HEK293 (cell line): Measurements from ENCODE around the gene SLC51B.
"Not testable (repeated sequence)": the region's sequence is repeated elsewhere in the genome, so short reads cannot be mapped to it uniquely, and the experiment has no call there.

Experiments
- CTCF ChIA-PET: fragments of 350-600 bp; formaldehyde crosslinking; extraction: SDS; loops from one replicate; lab custom pipeline; 2021; ENCODE audit warnings: antibody characterized with exemption; lab: Yijun Ruan, JAX
- POLR2A ChIA-PET: fragments of 300-600 bp; formaldehyde crosslinking; extraction: SDS; loops from one replicate; lab custom pipeline; 2020; ENCODE audit warnings: antibody characterized with exemption, inconsistent platforms; lab: Yijun Ruan, JAX
- H3K27ac ChIP-seq: fragments of 200-500 bp; sonication (Bioruptor generic); 2 replicates; pipeline ENCODE4 v1.5.1; 2014; ENCODE audit warnings: low read depth, low read length, control low read depth, inconsistent platforms; ENCODE audit errors: extremely low read depth
- H3K36me3 ChIP-seq, 2 experiments: fragments of 200-500 bp in 1 of 2; sonication (Bioruptor generic) in 1 of 2; 1 replicate in 1 of 2; 2 replicates in 1 of 2; pipeline ENCODE4 v1.5.1; 2014 to 2017; ENCODE audit warnings: inconsistent platforms in 2 of 2, low read length in 2 of 2; ENCODE audit not compliant: control insufficient read depth in 2 of 2, insufficient read depth in 1 of 2
- H3K4me1 ChIP-seq: fragments of 200-500 bp; sonication (Bioruptor generic); 2 replicates; pipeline ENCODE4 v1.5.1; 2014; ENCODE audit warnings: mild to moderate bottlenecking, low read length, inconsistent platforms; ENCODE audit not compliant: control insufficient read depth, insufficient read depth
- H3K4me3 ChIP-seq: 2 replicates; pipeline ENCODE4 v1.5.1; 2011; ENCODE audit warnings: low read depth, mild to moderate bottlenecking, control low read depth, low read length, moderate library complexity
- H3K9me3 ChIP-seq: fragments of 200-500 bp; sonication (Bioruptor generic); 2 replicates; pipeline ENCODE4 v1.5.1; 2014; ENCODE audit warnings: low read depth, low read length, inconsistent platforms; ENCODE audit not compliant: control insufficient read depth, insufficient read depth
- EGR2 ChIP-seq: fragments of 450-650 bp; formaldehyde crosslinking; IDR thresholded peaks from 2 replicates; pipeline ENCODE4 v1.5.1; 2016; ENCODE audit warnings: low read depth, missing biosample characterization, missing genetic modification characterization
- PRDM2 ChIP-seq: fragments of 450-650 bp; formaldehyde crosslinking; IDR thresholded peaks from 2 replicates; pipeline ENCODE4 v1.5.1; 2016; ENCODE audit warnings: missing biosample characterization, missing genetic modification characterization, borderline replicate concordance
- REPIN1 ChIP-seq: fragments of 450-650 bp; formaldehyde crosslinking; IDR thresholded peaks from 2 replicates; pipeline ENCODE4 v1.5.1; 2017; ENCODE audit warnings: missing biosample characterization, missing genetic modification characterization, low read depth
- SP2 ChIP-seq: fragments of 450-650 bp; formaldehyde crosslinking; IDR thresholded peaks from 2 replicates; pipeline ENCODE4 v1.5.1; 2016; ENCODE audit warnings: missing biosample characterization, missing genetic modification characterization
- ZBTB26 ChIP-seq: fragments of 450-650 bp; formaldehyde crosslinking; optimal IDR thresholded peaks from 2 replicates; pipeline ENCODE3; 2016; ENCODE audit warnings: missing biosample characterization, mild to moderate bottlenecking, missing genetic modification characterization
- ZEB2 ChIP-seq: fragments of 450-650 bp; formaldehyde crosslinking; IDR thresholded peaks from 2 replicates; pipeline ENCODE4 v1.5.1; 2016; ENCODE audit warnings: missing biosample characterization, missing genetic modification characterization
- ZFHX2 ChIP-seq: fragments of 450-650 bp; formaldehyde crosslinking; conservative IDR thresholded peaks from 2 replicates; pipeline ENCODE4 v1.5.1; 2016; ENCODE audit warnings: missing biosample characterization, missing genetic modification characterization
- ZNF24 ChIP-seq: fragments of 450-650 bp; formaldehyde crosslinking; IDR thresholded peaks from 2 replicates; pipeline ENCODE4 v1.5.1; 2016; ENCODE audit warnings: missing biosample characterization, missing genetic modification characterization
- ZNF311 ChIP-seq: fragments of 450-650 bp; formaldehyde crosslinking; IDR thresholded peaks from 2 replicates; pipeline ENCODE4 v1.5.1; 2017; ENCODE audit warnings: missing biosample characterization, missing genetic modification characterization, borderline replicate concordance
- ZNF335 ChIP-seq: fragments of 450-650 bp; formaldehyde crosslinking; conservative IDR thresholded peaks from 2 replicates; pipeline ENCODE4 v1.5.1; 2016; ENCODE audit warnings: missing biosample characterization, missing genetic modification characterization
- ZNF398 ChIP-seq: fragments of 450-650 bp; formaldehyde crosslinking; IDR thresholded peaks from 2 replicates; pipeline ENCODE4 v1.5.1; 2017; ENCODE audit warnings: missing biosample characterization, missing genetic modification characterization
- ZNF404 ChIP-seq: fragments of 450-650 bp; formaldehyde crosslinking; IDR thresholded peaks from 2 replicates; pipeline ENCODE4 v1.5.1; 2017; ENCODE audit warnings: missing biosample characterization, missing genetic modification characterization
- ZNF624 ChIP-seq: fragments of 450-650 bp; formaldehyde crosslinking; IDR thresholded peaks from 2 replicates; pipeline ENCODE4 v1.5.1; 2017; ENCODE audit warnings: missing biosample characterization, missing genetic modification characterization
- ZNF629 ChIP-seq: fragments of 450-650 bp; formaldehyde crosslinking; IDR thresholded peaks from 2 replicates; pipeline ENCODE4 v1.5.1; 2017; ENCODE audit warnings: missing biosample characterization, missing genetic modification characterization
- ZNF701 ChIP-seq: fragments of 450-650 bp; formaldehyde crosslinking; IDR thresholded peaks from 2 replicates; pipeline ENCODE4 v1.5.1; 2016; ENCODE audit warnings: missing biosample characterization, missing genetic modification characterization
- ZNF747 ChIP-seq: fragments of 450-650 bp; formaldehyde crosslinking; IDR thresholded peaks from 2 replicates; pipeline ENCODE4 v1.5.1; 2016; ENCODE audit warnings: missing biosample characterization, missing genetic modification characterization
- ZNF785 ChIP-seq: fragments of 450-650 bp; formaldehyde crosslinking; IDR thresholded peaks from 2 replicates; pipeline ENCODE4 v1.5.1; 2016; ENCODE audit warnings: missing biosample characterization, missing genetic modification characterization
- ZNF791 ChIP-seq: fragments of 450-650 bp; formaldehyde crosslinking; IDR thresholded peaks from 2 replicates; pipeline ENCODE4 v1.5.1; 2016; ENCODE audit warnings: missing biosample characterization, missing genetic modification characterization
- ZNF792 ChIP-seq: fragments of 450-650 bp; formaldehyde crosslinking; IDR thresholded peaks from 2 replicates; pipeline ENCODE4 v1.5.1; 2016; ENCODE audit warnings: missing biosample characterization, missing genetic modification characterization
- ZSCAN23 ChIP-seq: fragments of 450-650 bp; formaldehyde crosslinking; IDR thresholded peaks from 2 replicates; pipeline ENCODE4 v1.5.1; 2016; ENCODE audit warnings: missing biosample characterization, missing genetic modification characterization

Gene SLC51B

GRCh38 chr15:65042776-65043327 is 2.3 kb upstream of the SLC51B start:
- H3K36me3 ChIP-seq, result no peaks in the 10 kb centered on the region
- no peak overlapping the region for H3K4me3 ChIP-seq
- ChIA-PET CTCF (interaction anchor here (0.8 to 2.5 kb wide), 5 partner anchors 9 to 231 kb away, joined by 4 to 10 read pairs (median 5); no protein-coding TSS in a partner anchor), POLR2A (no interaction called here)
- TF ChIP-seq ZNF335 (tag by site-specific recombination) (peak; percentile 47), ZNF701 (tag by site-specific recombination) (no peak)
- H3K9me3 ChIP-seq, result no peaks in the 10 kb centered on the region
- H3K4me1 ChIP-seq, result no peaks in the 10 kb centered on the region
- no peak overlapping the region for H3K27ac ChIP-seq

- H3K27ac ChIP-seq, H3K36me3 ChIP-seq, H3K9me3 ChIP-seq, H3K4me3 ChIP-seq, POLR2A ChIA-PET, H3K4me1 ChIP-seq: not testable (repeated sequence)
- TF ChIP-seq ZFHX2, result peak; percentile 85
- TF ChIP-seq EGR2 (tag by site-specific recombination), result peak; percentile 67; the same call in 1 of the 2 replicates
- TF ChIP-seq ZNF629 (tag by site-specific recombination), result peak; percentile 60
- CTCF ChIA-PET, result interaction anchor here (0.7 to 2.5 kb wide), 4 partner anchors 11 to 314 kb away, joined by 3 to 10 read pairs (median 3); no protein-coding TSS in a partner anchor
Observed at GRCh38 chr15:65044218-65044617, 969 bp upstream of the SLC51B start.

GRCh38 chr15:65048241-65048640 is 3.1 kb downstream of the SLC51B start:
- no peaks in the 10 kb centered on the region for H3K36me3 ChIP-seq
- CTCF ChIA-PET, result interaction anchor here (1.0 kb wide), 1 partner anchor 53 kb away, joined by 4 read pairs; no protein-coding TSS in a partner anchor
- POLR2A ChIA-PET, result no interaction called here
- no peaks in the 10 kb centered on the region for H3K9me3 ChIP-seq
- no peak overlapping the region for H3K4me3 ChIP-seq
- H3K4me1 ChIP-seq, result no peaks in the 10 kb centered on the region
- H3K27ac ChIP-seq, result no peak overlapping the region
- TF ChIP-seq ZEB2 (tag by site-specific recombination) (no peak), ZNF404 (tag by site-specific recombination) (0 out of 2 replicates have a peak, but pooled peaks have one; percentile 58), ZNF624 (tag by site-specific recombination) (no peak), ZNF311 (no peak), ZNF791 (tag by site-specific recombination) (no peak)

GRCh38 chr15:65049418-65049840 is 4.2 kb downstream of the SLC51B start:
- CTCF ChIA-PET, result no interaction called here
- Histone ChIP-seq H3K4me3 (no peak overlapping the region), H3K9me3 (no peaks in the 10 kb centered on the region), H3K27ac (no peak overlapping the region), H3K4me1 (no peaks in the 10 kb centered on the region), H3K36me3 (no peaks in the 10 kb centered on the region)
- POLR2A ChIA-PET, result no interaction called here
- TF ChIP-seq ZSCAN23 (tag by site-specific recombination) (no peak), ZFHX2 (peak; percentile 84), ZNF24 (no peak), ZNF785 (no peak), PRDM2 (tag by site-specific recombination) (no peak), ZBTB26 (tag by site-specific recombination) (peak; percentile 24), ZNF747 (tag by site-specific recombination) (no peak), ZEB2 (tag by site-specific recombination) (no peak), REPIN1 (no peak), ZNF792 (tag by site-specific recombination) (no peak), SP2 (tag by site-specific recombination) (peak; percentile 82), ZNF398 (tag by site-specific recombination) (no peak)
